ENCODE measurements around the gene PRKG1. TPM values are rescaled to one million over a fixed set of nuclear protein-coding genes. Genes with fewer than 3 reads are reported as not detected.

Gene PRKG1
- total RNA-seq, 4 donors from 2014 or later = 26.5 to 72.3 (median 58.1) TPM

GRCh38 chr10:52266858-52267257, 1192.6 kb downstream of the PRKG1 start:
- no peak for TF ChIP-seq CTCF (IDR thresholded peaks at IDR 0.05)
- TF ChIP-seq POLR2A (IDR thresholded peaks at IDR 0.05) = no peak
- DNase-seq = no peak
- WGBS, 2 donors = 90 to 94% methylated on average over 1 of the region's 1 CpG
- H3K27me3 ChIP-seq = no peaks in the 10 kb centered on the region
- intact Hi-C loops (cut with DNase I) = no loop called here
- no peaks in the 10 kb centered on the region for H3K4me1 ChIP-seq
- no peaks in the 10 kb centered on the region for H3K9me3 ChIP-seq
- H3K36me3 ChIP-seq = no peaks in the 10 kb centered on the region
- no peak overlapping the region for H3K27ac ChIP-seq
- H3K4me3 ChIP-seq (replicated peaks in 1 of 3) = no peak overlapping the region

GRCh38 chr10:52268790-52269189, 1194.5 kb downstream of the PRKG1 start:
- intact Hi-C loops (cut with DNase I) = no loop called here
- no peak overlapping the region for H3K27ac ChIP-seq
- 87 to 96% methylated on average over 2 of the region's 2 CpGs for WGBS, 2 donors
- no peak for TF ChIP-seq CTCF (IDR thresholded peaks at IDR 0.05)
- TF ChIP-seq POLR2A (IDR thresholded peaks at IDR 0.05) = no peak
- H3K36me3 ChIP-seq = no peaks in the 10 kb centered on the region
- H3K4me3 ChIP-seq (replicated peaks in 1 of 3) = no peak overlapping the region
- H3K27me3 ChIP-seq = no peaks in the 10 kb centered on the region
- no peak for DNase-seq
- H3K4me1 ChIP-seq = no peaks in the 10 kb centered on the region
- no peaks in the 10 kb centered on the region for H3K9me3 ChIP-seq

GRCh38 chr10:52269233-52269632, 1194.9 kb downstream of the PRKG1 start:
- intact Hi-C loops (cut with DNase I) = no loop called here
- Histone ChIP-seq H3K36me3 (no peaks in the 10 kb centered on the region), H3K4me3 (replicated peaks in 1 of 3) (no peak overlapping the region), H3K4me1 (no peaks in the 10 kb centered on the region), H3K9me3 (no peaks in the 10 kb centered on the region), H3K27me3 (no peaks in the 10 kb centered on the region), H3K27ac (no peak overlapping the region)
- WGBS, 2 donors = 89 to 91% methylated on average over 4 of the region's 4 CpGs
- no peak for DNase-seq
- TF ChIP-seq CTCF (IDR thresholded peaks at IDR 0.05) (no peak), POLR2A (IDR thresholded peaks at IDR 0.05) (no peak)

GRCh38 chr10:52276163-52276562, 1201.9 kb downstream of the PRKG1 start:
- WGBS, 2 donors = 74 to 91% methylated on average over 2 of the region's 2 CpGs
- Histone ChIP-seq H3K4me1 (no peaks in the 10 kb centered on the region), H3K9me3 (no peaks in the 10 kb centered on the region), H3K4me3 (replicated peaks in 1 of 3) (no peak overlapping the region), H3K27ac (no peak overlapping the region), H3K27me3 (no peaks in the 10 kb centered on the region), H3K36me3 (no peaks in the 10 kb centered on the region)
- DNase-seq = no peak
- TF ChIP-seq POLR2A (IDR thresholded peaks at IDR 0.05) (no peak), CTCF (IDR thresholded peaks at IDR 0.05) (no peak)
- intact Hi-C loops (cut with DNase I) = no loop called here

- intact Hi-C loops (cut with DNase I) = no loop called here
- no peak for DNase-seq
- Histone ChIP-seq H3K36me3 (no peaks in the 10 kb centered on the region), H3K4me1 (no peaks in the 10 kb centered on the region), H3K27ac (no peak overlapping the region), H3K4me3 (replicated peaks in 1 of 3) (no peak overlapping the region), H3K27me3 (no peaks in the 10 kb centered on the region), H3K9me3 (no peaks in the 10 kb centered on the region)
- TF ChIP-seq POLR2A (IDR thresholded peaks at IDR 0.05) (no peak), CTCF (IDR thresholded peaks at IDR 0.05) (no peak)
- WGBS, 2 donors = 71 to 73% methylated on average over 1 of the region's 1 CpG
Observed at GRCh38 chr10:52276986-52277385, 1202.7 kb downstream of the PRKG1 start.
